Activated CD8-positive, alpha-beta memory T cell treated with anti-CD3 and anti-CD28 coated beads, Interleukin-2, amount 50 U/mL, for 4 hours (primary cell): ENCODE results near the gene DNAJA4.
"Not testable (repeated sequence)": the region's sequence is repeated elsewhere in the genome, so short reads cannot be mapped to it uniquely, and the experiment has no call there.

Experiments used
- DNase-seq: peaks from one replicate; pipeline ENCODE4 v3.0.0-alpha.2; 2020

The DNAJA4 gene

DNA sequence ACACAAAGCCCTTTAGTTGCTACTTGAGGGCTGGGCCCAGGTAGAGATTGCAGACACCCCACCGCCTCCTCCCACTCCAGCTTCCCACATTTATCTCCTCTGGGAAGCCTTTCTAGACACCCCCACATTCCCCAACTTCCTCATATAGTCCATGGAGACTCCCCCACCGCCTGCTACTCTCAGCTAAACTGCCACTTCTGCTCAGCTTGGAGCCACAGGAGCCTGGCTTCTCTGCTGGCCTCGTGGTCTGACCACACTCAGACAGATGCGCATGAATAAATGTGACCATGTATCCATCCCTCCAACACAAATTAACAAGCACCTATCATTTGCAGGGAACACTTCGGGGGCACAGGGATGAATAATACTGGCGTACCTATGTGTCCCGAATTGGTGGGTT lies 19.5 kb upstream of the DNAJA4 start:
- DNase-seq, result no peak

DNA sequence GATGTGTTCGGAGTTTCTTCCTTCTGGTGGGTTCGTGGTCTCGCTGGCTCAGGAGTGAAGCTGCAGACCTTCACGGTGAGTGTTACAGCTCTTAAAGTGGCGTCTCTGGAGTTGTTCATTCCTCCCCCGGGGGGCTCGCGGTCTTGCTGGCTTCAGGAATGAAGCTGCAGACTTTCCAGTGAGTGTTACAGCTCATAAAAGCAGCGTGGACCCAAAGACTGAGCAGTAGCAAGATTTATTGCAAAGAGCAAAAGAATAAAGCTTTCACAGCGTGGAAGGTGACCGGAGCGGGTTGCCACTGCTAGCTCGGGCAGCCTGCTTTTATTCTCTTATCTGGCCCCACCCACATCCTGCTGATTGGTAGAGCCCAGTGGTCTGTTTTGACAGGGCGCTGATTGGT lies 19.0 kb upstream of the DNAJA4 start:
- DNase-seq, result not testable (repeated sequence)

GRCh38 chr15:78245976-78246620 lies 18.3 kb upstream of the DNAJA4 start:
- DNase-seq, result not testable (repeated sequence)

DNA sequence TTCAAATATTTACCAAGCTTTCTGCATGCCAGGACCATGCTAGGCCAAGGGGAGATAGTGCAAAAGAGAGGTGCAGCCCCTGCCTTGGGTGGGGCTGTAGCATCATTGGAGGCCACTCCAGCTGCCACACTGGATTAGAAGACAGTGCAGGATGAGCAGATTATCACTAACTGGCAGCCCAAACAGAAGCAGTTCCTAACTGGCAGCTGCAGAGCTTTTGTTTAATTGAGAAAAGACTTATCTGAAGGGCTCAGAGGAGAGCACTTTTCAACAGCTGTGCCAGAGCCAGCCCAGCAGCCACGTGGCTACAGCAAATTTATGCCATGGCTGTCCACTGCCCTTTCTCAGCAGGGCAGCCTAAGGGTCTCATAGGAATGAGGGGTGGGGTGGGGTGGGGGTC lies 16.5 kb upstream of the DNAJA4 start:
- DNase-seq, result no peak

GRCh38 chr15:78249131-78249530 lies 15.2 kb upstream of the DNAJA4 start:
- no peak for DNase-seq

DNA sequence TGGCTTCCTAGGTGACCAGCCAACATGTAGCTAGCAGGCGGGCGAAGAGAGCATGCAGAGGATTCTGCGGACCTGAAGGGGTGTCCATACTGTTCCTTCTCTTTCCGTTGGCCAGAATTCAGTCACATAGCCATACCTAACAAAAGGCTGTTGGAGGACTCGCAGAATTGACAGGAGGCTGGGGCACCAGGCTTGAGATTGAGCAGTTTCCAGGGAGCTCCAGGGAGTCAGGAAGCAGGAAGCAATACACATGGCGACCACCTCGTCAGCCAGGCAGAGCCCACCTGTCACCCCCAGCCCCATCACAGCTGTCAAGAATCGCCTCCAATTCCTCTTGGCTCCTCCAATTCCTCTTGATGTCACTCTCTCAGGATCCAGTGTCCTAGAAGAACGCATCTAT lies 13.2 kb upstream of the DNAJA4 start:
- no peak for DNase-seq

DNA sequence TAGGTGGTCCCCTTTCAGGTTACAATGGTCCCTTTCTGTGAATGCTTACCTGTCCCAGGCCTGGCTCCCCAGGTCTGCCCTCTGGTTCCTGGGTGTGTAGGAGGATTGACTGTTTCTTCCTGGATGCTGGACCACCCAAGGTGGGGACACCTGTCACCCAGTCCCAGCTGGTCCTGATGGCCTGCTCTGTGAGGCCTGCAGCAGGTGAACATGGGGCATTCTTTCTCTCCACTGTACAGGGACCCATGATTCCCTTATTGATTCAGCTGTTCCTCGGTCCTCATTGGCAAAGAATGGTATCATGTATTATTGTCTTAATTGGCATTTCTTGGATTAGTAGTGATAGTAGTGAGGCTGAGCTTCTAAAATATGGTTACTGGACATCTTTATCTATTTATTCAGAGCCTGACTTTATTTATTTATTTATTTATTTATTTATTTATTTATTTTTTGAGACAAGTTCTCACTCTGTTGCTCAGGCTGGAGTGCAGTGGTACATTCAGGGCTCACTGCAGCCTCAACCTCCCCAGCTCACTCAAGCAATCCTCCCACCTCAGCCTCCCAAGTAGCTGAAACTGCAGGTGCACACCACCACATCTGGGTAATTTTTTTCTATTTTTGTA lies 8.8 kb upstream of the DNAJA4 start:
- DNase-seq, result no peak

DNA sequence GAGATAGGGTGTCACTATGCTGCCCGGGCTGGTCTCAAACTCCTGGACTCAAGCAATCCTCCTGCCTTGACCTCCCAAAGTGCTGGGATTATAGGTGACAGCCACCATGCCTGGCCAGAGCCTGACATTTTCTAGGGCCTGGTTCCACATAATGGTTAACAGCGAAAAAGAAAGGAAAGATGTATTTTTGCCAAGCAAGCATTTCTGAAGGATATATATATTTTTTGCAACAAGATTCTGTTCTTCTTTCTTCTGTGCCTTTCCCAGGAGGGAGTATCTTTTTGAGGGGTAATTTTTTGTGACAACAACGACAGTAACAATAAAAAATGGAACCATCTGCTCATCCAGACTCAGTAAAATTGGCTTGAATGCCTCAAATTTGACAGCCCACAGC lies 8.3 kb upstream of the DNAJA4 start:
- no peak for DNase-seq

DNA sequence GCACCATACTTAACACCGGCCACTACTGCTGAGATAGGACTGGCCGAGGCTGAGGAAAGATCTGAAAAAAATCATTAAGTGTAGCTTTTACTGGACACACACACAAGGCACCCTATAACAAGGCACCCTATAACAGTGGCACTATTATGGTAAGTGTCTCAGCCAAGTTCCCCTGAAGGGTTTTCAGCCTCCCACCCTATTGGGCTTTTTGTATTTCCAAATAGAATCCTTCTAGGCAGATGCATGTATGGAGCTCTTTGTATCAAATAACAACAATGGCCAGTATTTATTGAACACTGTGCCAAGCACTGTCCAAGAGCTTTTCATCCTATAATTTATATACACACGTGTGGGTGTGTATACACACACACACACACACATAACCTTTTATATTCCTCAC lies 6.7 kb upstream of the DNAJA4 start:
- DNase-seq, result no peak

- no peak for DNase-seq
These were observed 5.1 kb upstream of the DNAJA4 start for GRCh38 chr15:78259232-78259631.

DNA sequence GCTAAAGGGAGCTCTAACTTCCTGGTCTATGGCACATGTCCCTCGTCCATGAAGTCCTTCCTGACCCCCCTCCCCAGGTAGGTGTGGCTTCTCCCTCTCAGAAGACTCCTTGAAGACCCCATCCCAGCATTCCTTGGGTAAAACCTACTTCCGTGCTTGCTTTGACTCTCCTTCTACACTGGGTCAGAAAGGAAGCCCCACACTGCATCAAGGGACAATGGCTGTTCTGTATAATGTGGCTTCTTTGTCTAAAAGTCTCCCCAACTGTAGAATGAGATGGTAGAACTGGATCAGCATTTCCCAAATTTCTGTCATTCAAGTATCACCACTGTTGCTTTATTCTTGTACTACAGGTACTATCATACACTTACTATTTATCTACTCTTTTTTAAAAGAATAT lies 3.9 kb upstream of the DNAJA4 start:
- no peak for DNase-seq

GRCh38 chr15:78261062-78261461 lies 3.3 kb upstream of the DNAJA4 start:
- DNase-seq, result no peak

- no peak for DNase-seq
These were observed 996 bp upstream of the DNAJA4 start for GRCh38 chr15:78263351-78263781.

DNA sequence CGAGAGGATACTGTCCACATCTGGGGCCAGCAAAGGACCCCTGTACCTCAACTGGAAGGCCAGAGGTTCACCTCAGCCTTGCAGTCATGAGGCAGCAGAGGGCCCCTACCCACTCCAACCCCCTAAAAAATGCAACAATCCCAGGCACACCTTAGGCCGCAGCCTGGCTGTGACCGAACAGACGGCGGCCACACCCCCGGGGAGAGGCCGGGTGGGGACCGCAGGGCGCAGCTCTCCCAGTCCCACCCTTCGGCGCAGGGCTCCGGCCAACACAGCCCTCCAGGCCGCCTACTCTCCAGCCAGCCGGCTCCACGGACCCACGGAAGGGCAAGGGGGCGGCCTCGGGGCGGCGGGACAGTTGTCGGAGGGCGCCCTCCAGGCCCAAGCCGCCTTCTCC lies 457 bp upstream of the DNAJA4 start:
- no peak for DNase-seq

- DNase-seq, result no peak
These were observed 737 bp downstream of the DNAJA4 start for GRCh38 chr15:78265137-78265460.

DNA sequence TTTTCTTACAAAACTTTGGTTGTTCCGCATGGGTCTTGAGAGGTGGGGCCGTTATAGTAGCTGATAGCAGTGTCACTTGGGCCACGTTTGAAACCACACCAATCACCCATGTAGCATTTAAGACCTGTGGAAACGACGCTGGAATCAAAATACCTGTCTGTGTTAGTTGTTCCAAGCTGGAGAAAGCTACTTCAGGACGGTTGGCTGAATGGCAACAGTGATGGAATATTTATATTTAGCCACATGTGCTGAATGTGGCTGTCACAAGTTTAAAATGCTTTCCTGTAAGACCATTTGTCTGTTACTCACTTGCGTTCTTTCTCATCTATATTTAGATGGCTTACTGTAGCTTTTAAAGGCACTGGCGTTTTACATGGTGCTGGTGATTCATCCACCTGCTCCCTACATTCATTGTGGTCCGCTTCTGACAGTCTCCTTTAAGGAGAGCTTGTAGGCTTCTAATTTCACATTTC lies 1.4 kb downstream of the DNAJA4 start:
- no peak for DNase-seq

DNA sequence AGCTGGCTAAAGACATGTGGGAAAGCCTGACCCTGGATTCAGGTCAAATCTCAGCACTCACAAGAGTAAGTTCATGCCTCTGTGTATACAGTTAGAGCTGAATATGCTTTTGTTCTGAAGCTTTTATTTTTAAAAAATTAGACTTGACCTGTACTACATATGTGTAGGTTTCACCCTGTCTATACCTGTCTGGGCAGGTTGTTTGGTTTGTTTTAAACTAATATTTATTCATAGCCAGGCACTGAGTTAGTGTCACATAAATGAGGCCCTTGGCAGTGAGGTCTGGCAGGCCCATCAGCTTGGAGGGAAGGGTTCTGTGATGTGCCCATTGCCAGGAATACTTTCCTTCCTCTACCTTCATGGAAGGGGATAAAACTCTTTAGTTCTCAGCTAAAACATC lies 1.9 kb downstream of the DNAJA4 start:
- no peak for DNase-seq

GRCh38 chr15:78266806-78267205 lies 2.4 kb downstream of the DNAJA4 start:
- no peak for DNase-seq

DNA sequence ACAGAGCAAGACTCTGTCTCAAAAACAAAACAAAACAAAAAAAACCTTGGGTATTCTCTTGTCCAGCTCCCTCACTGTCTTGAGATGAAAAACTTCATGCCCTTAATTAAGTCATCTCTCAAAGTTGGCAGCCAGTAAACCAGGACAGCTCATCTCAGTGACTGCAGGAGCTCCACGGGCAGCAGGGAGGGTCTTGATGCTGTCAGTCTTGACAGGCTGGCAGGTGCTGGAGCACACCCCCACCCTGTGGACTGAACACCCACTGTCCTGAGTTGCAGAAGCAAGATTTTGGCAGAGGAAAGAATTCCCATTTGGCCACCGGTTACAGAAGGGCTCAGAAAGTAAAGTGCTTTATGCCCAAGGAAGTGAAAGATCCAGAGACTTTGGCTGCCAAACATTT lies 8.0 kb downstream of the DNAJA4 start:
- DNase-seq, result no peak

- DNase-seq, result no peak
These were observed 8.4 kb downstream of the DNAJA4 start for GRCh38 chr15:78272776-78273175.

GRCh38 chr15:78274994-78275393 lies 10.6 kb downstream of the DNAJA4 start:
- no peak for DNase-seq

DNA sequence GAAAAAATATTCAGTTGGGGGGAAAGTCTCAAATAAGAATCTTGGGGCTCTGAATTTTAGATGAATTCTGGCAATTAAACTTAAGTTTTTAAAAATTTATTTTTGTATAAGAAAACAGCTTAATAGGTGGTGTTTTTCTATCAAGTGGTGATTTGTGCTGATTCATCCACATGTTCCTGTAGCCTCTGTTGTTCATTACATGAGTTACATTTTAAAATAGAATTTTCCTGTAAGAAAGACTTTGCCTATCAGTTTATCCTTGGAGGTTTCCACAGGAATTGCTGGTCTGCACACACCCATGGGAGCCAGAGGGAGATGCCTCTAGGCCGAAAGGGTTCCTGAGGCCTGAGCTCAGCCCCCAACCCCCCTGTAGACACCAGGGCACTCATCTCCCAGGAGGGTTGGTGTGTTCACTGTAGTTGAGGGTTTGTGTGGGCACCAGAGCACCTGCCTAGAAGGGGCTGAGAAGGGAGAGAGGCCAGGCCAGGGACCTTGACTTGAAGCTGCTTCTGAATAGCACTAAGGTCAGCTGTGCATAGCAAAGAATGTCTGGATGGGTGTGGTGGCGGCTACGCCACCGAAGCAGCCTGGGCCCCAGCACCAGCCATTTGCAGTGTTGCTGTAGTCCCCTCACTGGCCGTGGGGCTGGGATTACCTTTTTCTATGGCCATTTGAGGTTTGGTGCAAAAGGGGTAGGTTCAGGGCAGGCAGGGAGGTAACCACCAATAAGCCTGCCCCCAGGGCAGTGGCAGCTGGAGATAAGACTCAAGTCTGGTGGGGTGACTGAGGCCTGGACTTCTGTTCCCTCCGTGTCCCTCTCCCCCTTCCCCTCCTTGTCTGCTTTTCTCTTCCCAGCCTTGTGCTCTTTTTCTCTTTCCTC lies 11.9 kb downstream of the DNAJA4 start:
- no peak for DNase-seq

GRCh38 chr15:78280319-78281072 lies 16.1 kb downstream of the DNAJA4 start:
- DNase-seq, result no peak
